Measurements from ENCODE around the gene BLOC1S2.
"Not testable (repeated sequence)": the region's sequence is repeated elsewhere in the genome, so short reads cannot be mapped to it uniquely, and the experiment has no call there.

Gene BLOC1S2

DNA sequence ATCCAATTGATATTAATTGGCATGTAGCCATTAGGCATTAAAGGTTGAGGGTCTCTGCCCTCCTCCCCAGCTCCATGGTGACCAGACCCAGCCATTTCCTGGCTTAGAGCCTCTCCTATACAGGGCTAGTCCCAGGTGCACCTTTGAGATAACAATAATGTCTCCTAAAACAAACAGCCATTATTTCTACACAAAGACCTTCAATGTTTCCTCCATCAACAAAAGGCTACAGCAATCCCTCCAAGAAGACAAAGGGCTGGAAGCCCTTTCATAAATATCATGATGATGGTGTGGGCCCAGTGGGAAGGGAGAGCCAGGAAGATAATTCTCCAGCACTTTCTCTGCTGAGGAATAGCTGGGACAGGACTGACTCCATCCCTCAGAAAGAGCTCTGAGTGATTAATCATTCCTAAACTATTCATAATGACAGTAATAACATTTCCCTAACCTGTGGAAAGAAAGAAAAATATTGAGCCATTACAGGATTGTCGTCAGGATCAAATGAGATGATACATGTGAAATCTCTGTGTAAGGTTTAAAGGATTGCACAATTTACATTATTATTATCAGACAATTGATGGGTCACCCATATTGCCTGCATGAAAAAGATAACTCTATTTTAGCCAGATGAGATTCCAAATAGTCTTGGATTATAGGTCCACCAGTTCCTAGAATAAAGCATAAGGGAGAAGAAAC is 33.4 kb upstream of the BLOC1S2 start:
- H3K4me1 ChIP-seq (ENCODE audit: control insufficient read depth, insufficient read depth, low read length) = no peaks in the 10 kb centered on the region
- H3K36me3 ChIP-seq (ENCODE audit: control insufficient read depth, insufficient read depth, low read length) = no peaks in the 10 kb centered on the region
- H3K27ac ChIP-seq (ENCODE audit: insufficient read depth, low read depth, low read length, poor library complexity, severe bottlenecking) = no peak overlapping the region
- WGBS, 2 experiments = 100% methylated on average over 1 of the region's 1 CpG; no CpG with 5 or more reads in 1 of the 2 experiments
- no peaks in the 10 kb centered on the region for H3K9me3 ChIP-seq (ENCODE audit: control insufficient read depth, low read length)
- no peak overlapping the region for H3K4me3 ChIP-seq (ENCODE audit: insufficient read depth, low read depth, low read length)
- H3K27me3 ChIP-seq (ENCODE audit: control insufficient read depth, insufficient read depth, low read length, poor library complexity, severe bottlenecking) = peaks cover 5% of the 10 kb centered on the region

DNA sequence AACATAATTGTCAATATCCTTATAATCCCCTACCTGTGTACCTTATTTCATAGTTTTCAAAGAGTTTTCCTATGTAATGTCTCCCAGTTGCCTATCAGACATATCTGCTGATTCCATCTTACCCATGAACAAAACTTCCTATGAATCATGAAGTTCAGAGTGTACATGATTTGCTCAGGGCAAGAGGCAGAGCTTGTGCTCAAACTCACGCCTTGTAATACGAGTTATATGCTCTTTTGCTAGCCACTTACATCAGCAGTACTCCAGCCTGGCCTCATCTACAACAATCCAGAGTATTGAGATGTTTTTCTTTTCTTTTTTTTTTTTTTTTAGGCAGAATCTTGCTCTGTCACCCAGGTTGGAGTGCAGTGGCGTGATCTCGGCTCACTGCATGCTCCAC is 31.7 kb upstream of the BLOC1S2 start:
- no peak overlapping the region for H3K4me3 ChIP-seq (ENCODE audit: insufficient read depth, low read depth, low read length)
- WGBS, 2 experiments = 92 to 96% methylated on average over 3 to 4 of the region's 4 CpGs
- no peak overlapping the region for H3K27ac ChIP-seq (ENCODE audit: insufficient read depth, low read depth, low read length, poor library complexity, severe bottlenecking)
- H3K36me3 ChIP-seq (ENCODE audit: control insufficient read depth, insufficient read depth, low read length) = no peaks in the 10 kb centered on the region
- peaks cover 9% of the 10 kb centered on the region for H3K27me3 ChIP-seq (ENCODE audit: control insufficient read depth, insufficient read depth, low read length, poor library complexity, severe bottlenecking)
- H3K9me3 ChIP-seq (ENCODE audit: control insufficient read depth, low read length) = no peaks in the 10 kb centered on the region
- H3K4me1 ChIP-seq (ENCODE audit: control insufficient read depth, insufficient read depth, low read length) = no peaks in the 10 kb centered on the region

DNA sequence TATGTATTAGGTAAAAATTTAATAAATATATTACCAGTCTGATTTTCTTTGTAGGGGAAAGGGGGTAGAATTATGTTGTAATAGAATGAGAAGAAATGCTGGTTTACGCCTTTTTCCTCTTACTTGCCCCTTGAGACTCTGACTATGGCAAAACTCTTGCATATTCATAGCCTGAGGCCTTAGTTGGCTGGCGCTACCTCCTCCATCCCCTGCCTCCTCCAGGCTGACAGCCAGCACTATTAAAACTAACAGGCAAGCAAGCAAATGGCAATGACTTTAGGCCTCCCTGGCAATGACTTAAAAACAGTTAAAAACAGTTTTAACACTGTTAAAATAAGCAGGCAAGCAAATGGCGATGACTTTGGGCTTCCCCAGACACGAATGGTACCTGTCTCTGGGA is 29.1 kb upstream of the BLOC1S2 start:
- Histone ChIP-seq H3K27me3 (ENCODE audit: control insufficient read depth, insufficient read depth, low read length, poor library complexity, severe bottlenecking) (peaks cover 26% of the 10 kb centered on the region), H3K4me3 (ENCODE audit: insufficient read depth, low read depth, low read length) (no peak overlapping the region), H3K36me3 (ENCODE audit: control insufficient read depth, insufficient read depth, low read length) (no peaks in the 10 kb centered on the region), H3K4me1 (ENCODE audit: control insufficient read depth, insufficient read depth, low read length) (no peaks in the 10 kb centered on the region), H3K9me3 (ENCODE audit: control insufficient read depth, low read length) (no peaks in the 10 kb centered on the region), H3K27ac (ENCODE audit: insufficient read depth, low read depth, low read length, poor library complexity, severe bottlenecking) (no peak overlapping the region)
- WGBS, 2 experiments = 87 to 89% methylated on average over 4 of the region's 4 CpGs

DNA sequence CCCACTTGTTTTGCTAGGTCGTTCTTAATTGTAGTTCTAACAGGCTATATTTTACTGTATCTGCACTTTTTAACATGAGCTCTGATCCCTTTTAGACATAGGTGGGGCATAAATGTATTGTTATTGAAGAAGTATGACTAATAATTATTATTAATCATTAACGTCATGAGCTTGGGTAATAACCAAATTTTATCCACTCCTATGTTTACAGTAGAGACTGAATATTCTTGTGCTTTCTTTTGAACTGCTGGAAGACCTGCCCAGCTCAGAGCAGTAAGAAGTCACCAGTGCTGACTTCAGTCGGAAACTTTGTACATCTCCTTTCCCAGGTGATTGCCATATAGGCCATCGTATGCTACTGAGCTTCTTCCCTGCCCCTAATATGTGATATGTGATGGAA is 24.8 kb upstream of the BLOC1S2 start:
- Histone ChIP-seq H3K4me1 (ENCODE audit: control insufficient read depth, insufficient read depth, low read length) (no peaks in the 10 kb centered on the region), H3K27ac (ENCODE audit: insufficient read depth, low read depth, low read length, poor library complexity, severe bottlenecking) (no peak overlapping the region), H3K27me3 (ENCODE audit: control insufficient read depth, insufficient read depth, low read length, poor library complexity, severe bottlenecking) (peaks cover 33% of the 10 kb centered on the region), H3K9me3 (ENCODE audit: control insufficient read depth, low read length) (no peaks in the 10 kb centered on the region), H3K4me3 (ENCODE audit: insufficient read depth, low read depth, low read length) (no peak overlapping the region), H3K36me3 (ENCODE audit: control insufficient read depth, insufficient read depth, low read length) (no peaks in the 10 kb centered on the region)
- 88 to 92% methylated on average over 3 of the region's 4 CpGs for WGBS, 2 experiments

GRCh38 chr10:100307684-100308083 is 21.2 kb upstream of the BLOC1S2 start:
- WGBS, 2 experiments = 93 to 95% methylated on average over 3 of the region's 3 CpGs
- no peaks in the 10 kb centered on the region for H3K9me3 ChIP-seq (ENCODE audit: control insufficient read depth, low read length)
- H3K4me1 ChIP-seq (ENCODE audit: control insufficient read depth, insufficient read depth, low read length) = no peaks in the 10 kb centered on the region
- H3K36me3 ChIP-seq (ENCODE audit: control insufficient read depth, insufficient read depth, low read length) = no peaks in the 10 kb centered on the region
- no peak overlapping the region for H3K4me3 ChIP-seq (ENCODE audit: insufficient read depth, low read depth, low read length)
- no peak overlapping the region for H3K27ac ChIP-seq (ENCODE audit: insufficient read depth, low read depth, low read length, poor library complexity, severe bottlenecking)
- peaks cover 29% of the 10 kb centered on the region for H3K27me3 ChIP-seq (ENCODE audit: control insufficient read depth, insufficient read depth, low read length, poor library complexity, severe bottlenecking)

GRCh38 chr10:100306861-100307260 is 20.4 kb upstream of the BLOC1S2 start:
- no peak overlapping the region for H3K27ac ChIP-seq (ENCODE audit: insufficient read depth, low read depth, low read length, poor library complexity, severe bottlenecking)
- no peaks in the 10 kb centered on the region for H3K4me1 ChIP-seq (ENCODE audit: control insufficient read depth, insufficient read depth, low read length)
- H3K9me3 ChIP-seq (ENCODE audit: control insufficient read depth, low read length) = no peaks in the 10 kb centered on the region
- peaks cover 25% of the 10 kb centered on the region for H3K27me3 ChIP-seq (ENCODE audit: control insufficient read depth, insufficient read depth, low read length, poor library complexity, severe bottlenecking)
- no peak overlapping the region for H3K4me3 ChIP-seq (ENCODE audit: insufficient read depth, low read depth, low read length)
- no peaks in the 10 kb centered on the region for H3K36me3 ChIP-seq (ENCODE audit: control insufficient read depth, insufficient read depth, low read length)
- 90 to 92% methylated on average over 5 of the region's 5 CpGs for WGBS, 2 experiments

- no peaks in the 10 kb centered on the region for H3K36me3 ChIP-seq (ENCODE audit: control insufficient read depth, insufficient read depth, low read length)
- no peak overlapping the region for H3K4me3 ChIP-seq (ENCODE audit: insufficient read depth, low read depth, low read length)
- H3K27ac ChIP-seq (ENCODE audit: insufficient read depth, low read depth, low read length, poor library complexity, severe bottlenecking) = no peak overlapping the region
- H3K27me3 ChIP-seq (ENCODE audit: control insufficient read depth, insufficient read depth, low read length, poor library complexity, severe bottlenecking) = peaks cover 12% of the 10 kb centered on the region
- H3K9me3 ChIP-seq (ENCODE audit: control insufficient read depth, low read length) = no peaks in the 10 kb centered on the region
- no peaks in the 10 kb centered on the region for H3K4me1 ChIP-seq (ENCODE audit: control insufficient read depth, insufficient read depth, low read length)
- WGBS, 2 experiments = 88 to 91% methylated on average over 3 of the region's 3 CpGs
These were observed 17.9 kb upstream of the BLOC1S2 start for GRCh38 chr10:100304414-100304813.

- Histone ChIP-seq H3K9me3 (ENCODE audit: control insufficient read depth, low read length) (no peaks in the 10 kb centered on the region), H3K27me3 (ENCODE audit: control insufficient read depth, insufficient read depth, low read length, poor library complexity, severe bottlenecking) (peaks cover 12% of the 10 kb centered on the region), H3K27ac (ENCODE audit: insufficient read depth, low read depth, low read length, poor library complexity, severe bottlenecking) (no peak overlapping the region), H3K36me3 (ENCODE audit: control insufficient read depth, insufficient read depth, low read length) (no peaks in the 10 kb centered on the region), H3K4me1 (ENCODE audit: control insufficient read depth, insufficient read depth, low read length) (no peaks in the 10 kb centered on the region), H3K4me3 (ENCODE audit: insufficient read depth, low read depth, low read length) (no peak overlapping the region)
- 49 to 55% methylated on average over 4 to 7 of the region's 7 CpGs for WGBS, 2 experiments
These were observed 17.3 kb upstream of the BLOC1S2 start for GRCh38 chr10:100303724-100304319.

DNA sequence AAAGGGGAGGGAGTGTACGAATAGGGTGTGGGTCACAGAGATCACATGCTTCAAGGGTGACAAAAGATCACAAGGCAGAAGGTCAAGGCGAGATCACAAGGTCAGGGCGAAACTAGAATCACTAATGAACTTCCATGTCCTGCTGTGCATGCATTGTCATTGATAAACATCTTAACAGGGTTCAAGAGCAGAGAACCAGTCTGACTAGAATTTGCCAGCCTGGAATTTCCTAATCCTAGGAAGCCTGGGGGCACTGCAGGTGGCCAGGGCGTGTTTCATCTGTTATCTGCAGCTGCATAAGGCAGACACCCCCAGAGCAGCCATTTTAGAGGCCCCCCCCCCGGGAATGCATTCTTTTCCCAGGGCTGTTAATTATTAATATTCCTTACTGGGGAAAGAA is 14.6 kb upstream of the BLOC1S2 start:
- not testable (repeated sequence) for H3K27me3 ChIP-seq (ENCODE audit: control insufficient read depth, insufficient read depth, low read length, poor library complexity, severe bottlenecking); H3K4me3 ChIP-seq (ENCODE audit: insufficient read depth, low read depth, low read length); H3K36me3 ChIP-seq (ENCODE audit: control insufficient read depth, insufficient read depth, low read length); H3K4me1 ChIP-seq (ENCODE audit: control insufficient read depth, insufficient read depth, low read length); H3K9me3 ChIP-seq (ENCODE audit: control insufficient read depth, low read length); H3K27ac ChIP-seq (ENCODE audit: insufficient read depth, low read depth, low read length, poor library complexity, severe bottlenecking)
- WGBS, 2 experiments = 59 to 62% methylated on average over 4 to 5 of the region's 5 CpGs

DNA sequence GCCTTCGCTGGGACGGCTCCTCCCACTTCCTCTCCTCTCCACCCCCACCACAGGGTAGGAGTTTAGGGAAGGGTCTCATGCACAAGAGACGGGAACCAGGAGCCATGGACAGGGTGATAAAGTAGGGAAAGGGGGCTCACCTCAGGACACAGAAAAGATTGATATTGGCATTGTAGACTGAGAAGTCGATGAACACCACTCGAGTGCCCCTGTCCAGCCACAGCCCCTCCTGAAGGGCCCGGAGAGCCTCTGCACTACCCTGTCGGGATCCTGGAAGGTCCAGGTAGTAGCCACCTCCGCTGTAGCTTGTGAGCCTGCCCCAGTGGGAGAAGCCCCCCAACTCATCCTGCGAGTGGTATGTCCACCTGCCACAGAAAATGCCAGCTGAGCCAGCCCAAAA is 10.8 kb upstream of the BLOC1S2 start:
- peaks cover 11% of the 10 kb centered on the region for H3K27me3 ChIP-seq (ENCODE audit: control insufficient read depth, insufficient read depth, low read length, poor library complexity, severe bottlenecking)
- no peak overlapping the region for H3K27ac ChIP-seq (ENCODE audit: insufficient read depth, low read depth, low read length, poor library complexity, severe bottlenecking)
- H3K36me3 ChIP-seq (ENCODE audit: control insufficient read depth, insufficient read depth, low read length) = no peaks in the 10 kb centered on the region
- WGBS, 2 experiments = 88 to 91% methylated on average over 7 of the region's 9 CpGs
- no peaks in the 10 kb centered on the region for H3K4me1 ChIP-seq (ENCODE audit: control insufficient read depth, insufficient read depth, low read length)
- no peak overlapping the region for H3K4me3 ChIP-seq (ENCODE audit: insufficient read depth, low read depth, low read length)
- H3K9me3 ChIP-seq (ENCODE audit: control insufficient read depth, low read length) = no peaks in the 10 kb centered on the region
